ENCODE results near the gene MME. TPM values are rescaled to one million over a fixed set of nuclear protein-coding genes. Genes with fewer than 3 reads are reported as not detected.

Gene MME
- total RNA-seq, 1 donor from 2014 or later: 54.3 TPM

GRCh38 chr3:155173771-155174170, 93.7 kb downstream of the MME start:
- Histone ChIP-seq H3K79me2 (ENCODE audit: insufficient read depth, low read length) (no peaks in the 10 kb centered on the region), H2AFZ (ENCODE audit: low read depth, low read length) (no peak overlapping the region), H3K9me3 (ENCODE audit: insufficient read depth, low read depth, low read length) (no peaks in the 10 kb centered on the region), H3K27ac (ENCODE audit: low read depth, low read length) (no peak overlapping the region), H3K36me3 (ENCODE audit: insufficient read depth, low read length) (no peaks in the 10 kb centered on the region), H4K20me1 (ENCODE audit: insufficient read depth, low read length) (no peaks in the 10 kb centered on the region), H3K27me3 (ENCODE audit: insufficient read depth, low read length) (no peaks in the 10 kb centered on the region), H3K4me1 (ENCODE audit: insufficient read depth, low read length) (no peaks in the 10 kb centered on the region), H3K4me2 (ENCODE audit: low read length) (no peak overlapping the region), H3K4me3 (ENCODE audit: insufficient read depth, low read depth, low read length) (no peak overlapping the region), H3K9ac (ENCODE audit: low read length) (no peak overlapping the region)
- FAIRE-seq (no peak), DNase-seq (ENCODE audit: low read depth) (no peak)
- TF ChIP-seq, protein P1, sequence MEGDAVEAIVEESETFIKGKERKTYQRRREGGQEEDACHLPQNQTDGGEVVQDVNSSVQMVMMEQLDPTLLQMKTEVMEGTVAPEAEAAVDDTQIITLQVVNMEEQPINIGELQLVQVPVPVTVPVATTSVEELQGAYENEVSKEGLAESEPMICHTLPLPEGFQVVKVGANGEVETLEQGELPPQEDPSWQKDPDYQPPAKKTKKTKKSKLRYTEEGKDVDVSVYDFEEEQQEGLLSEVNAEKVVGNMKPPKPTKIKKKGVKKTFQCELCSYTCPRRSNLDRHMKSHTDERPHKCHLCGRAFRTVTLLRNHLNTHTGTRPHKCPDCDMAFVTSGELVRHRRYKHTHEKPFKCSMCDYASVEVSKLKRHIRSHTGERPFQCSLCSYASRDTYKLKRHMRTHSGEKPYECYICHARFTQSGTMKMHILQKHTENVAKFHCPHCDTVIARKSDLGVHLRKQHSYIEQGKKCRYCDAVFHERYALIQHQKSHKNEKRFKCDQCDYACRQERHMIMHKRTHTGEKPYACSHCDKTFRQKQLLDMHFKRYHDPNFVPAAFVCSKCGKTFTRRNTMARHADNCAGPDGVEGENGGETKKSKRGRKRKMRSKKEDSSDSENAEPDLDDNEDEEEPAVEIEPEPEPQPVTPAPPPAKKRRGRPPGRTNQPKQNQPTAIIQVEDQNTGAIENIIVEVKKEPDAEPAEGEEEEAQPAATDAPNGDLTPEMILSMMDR (IDR thresholded peaks at IDR 0.05; ENCODE audit: insufficient read depth, low read depth, low read length): no peak
- no peak for TF ChIP-seq EZH2 (IDR thresholded peaks at IDR 0.05; ENCODE audit: insufficient read depth, low read length)
- Mint-ChIP-seq H3K27me3 (ENCODE audit: low read depth, unreplicated experiment) (no peaks in the 10 kb centered on the region), H3K9me3 (ENCODE audit: unreplicated experiment) (no peaks in the 10 kb centered on the region), H3K27ac (ENCODE audit: unreplicated experiment) (no peak overlapping the region), H3K4me3 (ENCODE audit: unreplicated experiment) (no peak overlapping the region), H3K36me3 (ENCODE audit: low read depth, unreplicated experiment) (peaks cover 12% of the 10 kb centered on the region), H3K4me1 (ENCODE audit: low read depth, unreplicated experiment) (no peaks in the 10 kb centered on the region)

DNA sequence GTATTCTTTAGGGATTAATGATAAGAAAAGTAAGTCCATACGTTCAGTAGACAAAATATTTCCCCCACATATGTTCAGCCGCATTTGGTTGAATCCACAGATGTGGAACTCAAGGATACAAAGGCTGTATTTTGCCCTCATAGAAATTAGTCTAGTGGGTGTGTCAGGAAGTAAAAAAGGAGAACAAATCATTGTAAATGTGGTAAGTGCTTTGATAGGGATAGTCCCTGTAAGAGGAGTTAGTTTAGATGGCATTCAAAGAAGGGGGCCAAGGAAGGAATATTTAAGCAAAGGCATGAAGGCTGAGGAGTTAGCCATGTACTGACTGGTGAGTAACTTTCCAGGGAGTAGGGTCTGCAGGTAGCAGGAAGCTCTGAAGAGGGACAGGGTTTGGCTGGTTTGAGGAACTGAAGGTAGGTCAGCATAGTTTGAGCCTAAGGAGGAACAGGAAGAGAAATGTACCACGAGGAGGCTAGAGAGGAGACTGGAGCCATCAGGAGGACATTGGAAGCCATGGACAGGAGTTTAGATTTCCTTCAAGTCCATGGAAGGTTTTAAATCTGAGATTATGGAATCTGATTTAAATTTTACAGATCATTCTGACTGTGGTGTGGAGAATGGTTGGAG, 98.8 kb downstream of the MME start:
- Mint-ChIP-seq H3K4me1 (ENCODE audit: low read depth, unreplicated experiment) (no peaks in the 10 kb centered on the region), H3K27me3 (ENCODE audit: low read depth, unreplicated experiment) (no peaks in the 10 kb centered on the region), H3K27ac (ENCODE audit: unreplicated experiment) (no peak overlapping the region), H3K9me3 (ENCODE audit: unreplicated experiment) (no peaks in the 10 kb centered on the region), H3K4me3 (ENCODE audit: unreplicated experiment) (no peak overlapping the region), H3K36me3 (ENCODE audit: low read depth, unreplicated experiment) (peaks cover 3% of the 10 kb centered on the region)
- TF ChIP-seq, protein P1 (IDR thresholded peaks at IDR 0.05; ENCODE audit: insufficient read depth, low read depth, low read length): no peak
- no peak for TF ChIP-seq EZH2 (IDR thresholded peaks at IDR 0.05; ENCODE audit: insufficient read depth, low read length)
- Histone ChIP-seq H3K4me3 (ENCODE audit: insufficient read depth, low read depth, low read length) (no peak overlapping the region), H3K9ac (ENCODE audit: low read length) (no peak overlapping the region), H2AFZ (ENCODE audit: low read depth, low read length) (no peak overlapping the region), H3K27me3 (ENCODE audit: insufficient read depth, low read length) (no peaks in the 10 kb centered on the region), H3K27ac (ENCODE audit: low read depth, low read length) (no peak overlapping the region), H3K9me3 (ENCODE audit: insufficient read depth, low read depth, low read length) (no peaks in the 10 kb centered on the region), H3K36me3 (ENCODE audit: insufficient read depth, low read length) (no peaks in the 10 kb centered on the region), H4K20me1 (ENCODE audit: insufficient read depth, low read length) (no peaks in the 10 kb centered on the region), H3K4me1 (ENCODE audit: insufficient read depth, low read length) (no peaks in the 10 kb centered on the region), H3K4me2 (ENCODE audit: low read length) (no peak overlapping the region), H3K79me2 (ENCODE audit: insufficient read depth, low read length) (no peaks in the 10 kb centered on the region)
- no peak for FAIRE-seq
- no peak for DNase-seq (ENCODE audit: low read depth)

DNA sequence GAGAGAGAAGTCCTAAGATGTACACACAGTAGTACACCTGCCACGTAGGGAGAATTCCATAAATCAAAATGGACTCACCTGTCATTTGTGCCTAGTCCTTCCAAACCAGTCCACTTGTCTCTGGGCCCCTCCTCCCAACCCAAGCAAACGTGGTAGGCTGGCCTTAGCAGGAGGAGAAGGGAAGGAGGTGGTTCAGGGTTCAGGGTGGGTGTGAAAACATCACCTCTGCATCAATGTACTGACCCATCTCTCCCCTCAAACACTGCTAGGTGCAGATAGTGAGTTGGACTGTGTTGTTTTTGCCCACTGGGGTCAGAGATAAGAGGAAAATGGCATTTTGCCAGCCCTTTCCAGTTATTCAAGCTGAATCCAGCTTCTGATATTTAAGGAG, 99.3 kb downstream of the MME start:
- H3K4me1 ChIP-seq (ENCODE audit: insufficient read depth, low read length): no peaks in the 10 kb centered on the region
- H3K27ac ChIP-seq (ENCODE audit: low read depth, low read length): no peak overlapping the region
- no peak for DNase-seq (ENCODE audit: low read depth)
- H3K27me3 ChIP-seq (ENCODE audit: insufficient read depth, low read length): no peaks in the 10 kb centered on the region
- TF ChIP-seq EZH2 (IDR thresholded peaks at IDR 0.05; ENCODE audit: insufficient read depth, low read length): no peak
- TF ChIP-seq, protein P1 (IDR thresholded peaks at IDR 0.05; ENCODE audit: insufficient read depth, low read depth, low read length): no peak
- H3K9me3 ChIP-seq (ENCODE audit: insufficient read depth, low read depth, low read length): no peaks in the 10 kb centered on the region
- no peak for FAIRE-seq
- peaks cover 3% of the 10 kb centered on the region for H3K36me3 Mint-ChIP-seq (ENCODE audit: low read depth, unreplicated experiment)
- H2AFZ ChIP-seq (ENCODE audit: low read depth, low read length): no peak overlapping the region
- no peaks in the 10 kb centered on the region for H3K27me3 Mint-ChIP-seq (ENCODE audit: low read depth, unreplicated experiment)
- no peaks in the 10 kb centered on the region for H4K20me1 ChIP-seq (ENCODE audit: insufficient read depth, low read length)
- H3K36me3 ChIP-seq (ENCODE audit: insufficient read depth, low read length): no peaks in the 10 kb centered on the region
- no peaks in the 10 kb centered on the region for H3K4me1 Mint-ChIP-seq (ENCODE audit: low read depth, unreplicated experiment)
- H3K4me3 ChIP-seq (ENCODE audit: insufficient read depth, low read depth, low read length): no peak overlapping the region
- H3K9ac ChIP-seq (ENCODE audit: low read length): no peak overlapping the region
- H3K4me2 ChIP-seq (ENCODE audit: low read length): no peak overlapping the region
- H3K79me2 ChIP-seq (ENCODE audit: insufficient read depth, low read length): no peaks in the 10 kb centered on the region
- no peaks in the 10 kb centered on the region for H3K9me3 Mint-ChIP-seq (ENCODE audit: unreplicated experiment)
- H3K27ac Mint-ChIP-seq (ENCODE audit: unreplicated experiment): no peak overlapping the region
- H3K4me3 Mint-ChIP-seq (ENCODE audit: unreplicated experiment): no peak overlapping the region

Measured in astrocyte (in vitro differentiated cells and primary cell).